IPS-18c (cell line): ENCODE results near the gene CHRNA10.
"Not testable (repeated sequence)": the region's sequence is repeated elsewhere in the genome, so short reads cannot be mapped to it uniquely, and the experiment has no call there.

Source experiments
- H3K4me3 ChIP-seq: 2 replicates; pipeline ENCODE4 v1.7.0; 2013; ENCODE audit warnings: low read depth, mild to moderate bottlenecking, low read length, moderate library complexity; ENCODE audit not compliant: insufficient read depth
- H3K9me3 ChIP-seq: one replicate; pipeline ENCODE4 v1.6.1; 2013; ENCODE audit warnings: mild to moderate bottlenecking, low read length, moderate library complexity; ENCODE audit not compliant: control insufficient read depth, insufficient read depth

Gene CHRNA10

DNA sequence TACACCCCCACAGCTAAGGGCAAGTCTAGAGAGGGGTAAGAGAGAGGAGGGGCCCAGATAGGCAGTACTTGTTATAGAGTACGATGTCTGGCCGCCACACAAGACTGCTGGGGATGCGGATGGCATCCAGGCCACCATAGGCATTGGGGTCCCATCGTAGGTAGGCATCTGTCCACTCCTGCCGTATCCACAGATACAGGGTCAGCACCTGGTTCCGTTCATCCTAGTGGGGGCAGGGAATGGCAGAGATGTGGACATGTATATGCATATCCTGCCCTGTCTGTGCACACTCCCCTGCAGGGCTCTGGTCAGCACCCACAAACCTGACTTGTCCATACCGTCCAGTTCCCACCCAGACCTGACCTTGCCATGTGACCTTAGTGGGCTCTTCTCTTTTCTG lies 2.1 kb downstream of the CHRNA10 start:
- Histone ChIP-seq H3K9me3 (no peaks in the 10 kb centered on the region), H3K4me3 (no peak overlapping the region)

GRCh38 chr11:3667149-3668035 lies 3.8 kb downstream of the CHRNA10 start:
- no peaks in the 10 kb centered on the region for H3K9me3 ChIP-seq
- H3K4me3 ChIP-seq: no peak overlapping the region

DNA sequence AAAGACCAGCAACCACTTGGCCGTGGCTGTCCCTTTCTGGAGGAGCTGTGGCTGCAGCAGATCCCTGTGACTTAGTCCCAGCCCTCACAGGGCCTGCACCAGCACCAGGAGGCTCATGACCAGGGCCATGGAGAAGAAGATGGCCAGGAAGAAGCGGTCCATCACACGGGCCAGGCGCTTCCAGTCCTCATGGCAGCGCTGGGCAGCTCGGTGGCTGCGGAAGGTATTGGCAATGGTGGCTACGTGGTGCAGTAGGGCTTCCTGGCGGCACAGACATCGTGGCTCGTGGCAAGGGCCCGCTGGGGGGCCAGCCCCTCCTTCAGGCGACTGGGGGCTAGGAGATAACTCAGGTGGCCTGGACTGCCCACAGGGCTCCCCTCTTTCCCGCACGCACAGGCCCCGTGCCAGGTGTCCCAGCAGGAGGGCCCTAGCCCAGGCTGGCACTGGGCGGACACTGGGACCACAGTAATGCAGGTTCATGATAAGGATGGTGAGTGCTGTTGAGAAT lies 5.1 kb downstream of the CHRNA10 start:
- no peak overlapping the region for H3K4me3 ChIP-seq
- H3K9me3 ChIP-seq: no peaks in the 10 kb centered on the region

- Histone ChIP-seq H3K4me3 (no peak overlapping the region), H3K9me3 (no peaks in the 10 kb centered on the region)
Measured at GRCh38 chr11:3665336-3666022, 5.7 kb downstream of the CHRNA10 start.

GRCh38 chr11:3664032-3664630 lies 7.1 kb downstream of the CHRNA10 start:
- H3K9me3 ChIP-seq: no peaks in the 10 kb centered on the region
- no peak overlapping the region for H3K4me3 ChIP-seq

DNA sequence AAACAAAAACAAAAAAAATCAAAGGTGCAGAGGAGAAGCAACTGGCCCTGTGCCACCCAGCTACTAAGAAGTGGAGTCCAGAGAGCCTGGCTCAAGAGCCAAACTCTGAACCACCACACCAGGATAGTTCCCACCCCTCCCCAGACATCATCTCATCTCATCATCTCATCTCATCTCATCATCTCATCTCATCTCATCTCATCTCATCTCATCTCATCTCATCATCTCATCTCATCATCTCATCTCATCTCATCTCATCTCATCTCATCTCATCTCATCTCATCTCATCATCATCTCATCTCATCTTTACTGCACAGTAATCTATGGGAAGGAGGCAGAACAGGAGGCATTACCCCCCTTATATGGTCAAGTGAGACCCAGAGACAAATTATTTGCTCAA lies 8.3 kb downstream of the CHRNA10 start:
- Histone ChIP-seq H3K9me3 (no peaks in the 10 kb centered on the region), H3K4me3 (no peak overlapping the region)

- H3K4me3 ChIP-seq: no peak overlapping the region
- H3K9me3 ChIP-seq: no peaks in the 10 kb centered on the region
Measured at GRCh38 chr11:3660960-3661359, 10.2 kb downstream of the CHRNA10 start.

DNA sequence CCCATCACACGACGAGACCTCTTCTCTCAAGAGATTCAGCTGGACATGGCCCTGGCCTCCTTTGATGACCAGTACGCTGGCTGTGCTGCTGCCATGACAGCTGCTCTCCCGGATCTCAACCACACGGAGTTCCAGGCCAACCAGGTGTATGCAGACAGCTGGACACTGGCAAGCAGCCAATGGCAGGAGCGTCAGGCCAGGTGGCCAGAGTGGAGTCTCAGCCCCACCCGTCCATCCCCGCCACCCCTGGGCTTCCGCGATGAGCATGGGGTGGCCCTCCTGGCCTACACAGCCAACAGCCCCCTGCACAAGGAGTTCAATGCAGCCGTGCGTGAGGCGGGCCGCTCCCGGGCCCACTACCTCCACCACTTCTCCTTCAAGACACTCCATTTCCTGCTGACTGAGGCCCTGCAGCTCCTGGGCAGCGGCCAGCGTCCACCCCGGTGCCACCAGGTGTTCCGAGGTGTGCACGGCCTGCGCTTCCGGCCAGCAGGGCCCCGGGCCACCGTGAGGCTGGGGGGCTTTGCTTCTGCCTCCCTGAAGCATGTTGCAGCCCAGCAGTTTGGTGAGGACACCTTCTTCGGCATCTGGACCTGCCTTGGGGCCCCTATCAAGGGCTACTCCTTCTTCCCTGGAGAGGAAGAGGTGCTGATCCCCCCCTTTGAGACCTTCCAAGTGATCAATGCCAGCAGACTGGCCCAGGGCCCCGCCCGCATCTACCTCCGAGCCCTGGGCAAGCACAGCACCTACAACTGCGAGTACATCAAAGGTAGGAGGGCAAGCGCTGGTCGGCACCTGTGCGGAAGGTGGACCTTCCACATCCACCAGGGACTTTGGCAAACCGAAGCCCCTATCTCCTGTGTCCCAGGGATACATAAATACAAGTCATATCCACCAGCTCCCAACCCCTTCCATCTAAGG lies 11.3 kb downstream of the CHRNA10 start:
- Histone ChIP-seq H3K4me3 (no peak overlapping the region), H3K9me3 (no peaks in the 10 kb centered on the region)

DNA sequence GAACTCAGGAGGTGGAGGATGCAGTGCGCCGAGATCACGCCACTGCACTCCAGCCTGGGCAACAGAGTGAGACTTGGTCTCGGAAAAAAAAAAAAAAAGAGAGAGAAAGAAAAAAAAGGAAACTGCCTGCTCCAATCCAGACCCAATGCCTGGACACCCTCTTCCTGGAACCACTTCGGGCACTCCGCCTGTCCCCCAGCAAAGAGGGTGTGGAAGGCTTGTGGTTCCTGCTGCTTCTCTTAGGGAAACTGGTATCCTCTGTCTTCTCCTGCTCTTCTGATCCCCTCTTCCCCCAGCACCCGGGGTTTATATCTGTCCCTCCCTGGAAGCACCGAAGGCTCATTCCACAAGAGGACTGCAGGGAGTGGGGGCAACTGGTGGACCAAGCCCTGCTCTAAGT lies 12.9 kb downstream of the CHRNA10 start:
- no peaks in the 10 kb centered on the region for H3K9me3 ChIP-seq
- H3K4me3 ChIP-seq: no peak overlapping the region

- H3K4me3 ChIP-seq, H3K9me3 ChIP-seq: not testable (repeated sequence)
Measured at GRCh38 chr11:3657331-3657730, 13.9 kb downstream of the CHRNA10 start.

GRCh38 chr11:3655547-3655946 lies 15.6 kb downstream of the CHRNA10 start:
- Histone ChIP-seq H3K4me3 (no peak overlapping the region), H3K9me3 (no peaks in the 10 kb centered on the region)

DNA sequence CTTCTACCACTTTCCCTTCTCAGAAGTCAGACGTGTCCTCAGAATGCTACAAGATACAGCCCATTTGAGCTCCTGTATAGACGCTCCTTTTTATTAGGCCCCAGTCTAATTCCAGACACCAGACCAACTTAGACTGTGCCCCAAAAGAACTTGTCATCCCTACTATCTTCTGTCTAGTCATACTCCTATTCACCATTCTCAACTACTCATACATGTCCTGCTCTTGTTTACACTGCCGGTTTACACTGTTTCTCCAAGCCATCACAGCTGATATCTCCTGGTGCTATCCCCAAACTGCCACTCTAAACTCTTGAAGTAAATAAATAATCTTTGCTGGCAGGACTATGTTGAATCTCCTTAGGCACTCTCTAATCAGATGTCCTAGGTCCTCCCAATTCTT lies 18.7 kb downstream of the CHRNA10 start:
- H3K9me3 ChIP-seq, H3K4me3 ChIP-seq: not testable (repeated sequence)

DNA sequence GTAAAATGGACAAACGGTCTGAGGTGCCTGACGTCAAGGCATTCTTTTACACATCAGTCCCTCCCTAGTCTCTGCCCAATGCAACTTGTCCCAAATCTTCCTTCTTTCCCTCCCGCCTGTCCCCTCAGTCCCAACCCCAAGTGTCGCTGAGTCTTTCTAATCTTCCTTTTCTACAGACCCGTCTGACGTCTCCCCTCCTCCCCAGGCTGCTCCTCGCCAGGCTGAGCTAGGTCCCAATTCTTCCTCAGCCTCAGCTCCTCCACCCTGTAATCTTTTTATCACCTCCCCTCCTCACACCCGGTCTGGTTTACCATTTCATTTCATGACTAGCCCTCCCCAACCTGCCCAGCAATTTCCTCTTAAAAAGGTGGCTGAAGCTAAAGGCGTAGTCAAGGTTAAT lies 21.8 kb downstream of the CHRNA10 start:
- H3K9me3 ChIP-seq: not testable (repeated sequence)

DNA sequence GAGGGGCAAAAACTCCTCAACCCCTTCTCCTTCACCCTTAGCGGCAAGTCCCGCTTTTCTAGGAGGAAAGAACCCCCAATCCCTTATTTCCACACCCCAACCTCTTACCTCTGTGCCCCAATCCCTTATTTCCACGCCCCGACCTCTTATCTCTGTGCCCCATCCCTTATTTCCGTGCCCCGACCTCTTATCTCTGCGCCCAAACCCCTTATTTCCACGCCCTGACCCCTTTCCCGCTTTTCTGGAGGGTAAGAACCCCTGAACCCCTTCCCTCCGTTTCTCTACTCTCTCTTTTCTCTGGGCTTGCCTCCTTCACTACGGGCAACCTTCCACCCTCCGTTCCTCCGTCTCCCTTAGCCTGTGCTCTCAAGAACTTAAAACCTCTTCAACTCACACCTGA lies 22.3 kb downstream of the CHRNA10 start:
- H3K9me3 ChIP-seq, H3K4me3 ChIP-seq: not testable (repeated sequence)

More for the DNA sequence above, 21.8 kb downstream of the CHRNA10 start:
- not testable (repeated sequence) for H3K4me3 ChIP-seq

DNA sequence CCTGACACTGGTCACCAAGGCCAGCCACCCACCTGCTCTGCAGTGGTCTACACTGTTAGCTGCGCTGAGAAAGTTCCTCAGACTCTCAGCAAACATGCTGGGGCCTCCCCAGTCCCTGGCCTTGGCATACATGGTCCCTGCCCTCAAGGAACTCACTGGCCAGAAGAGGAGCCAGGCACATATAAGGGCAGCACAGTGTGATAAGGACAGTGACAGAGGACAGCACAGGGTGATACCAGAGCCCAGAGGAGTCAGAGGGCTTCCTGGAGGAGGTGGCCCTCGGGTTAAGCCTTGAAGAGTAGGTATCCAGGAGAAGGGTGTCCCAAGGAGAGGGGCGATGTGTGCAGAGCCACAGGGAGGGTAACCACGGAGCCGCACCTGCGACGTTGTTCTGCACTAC lies 25.6 kb downstream of the CHRNA10 start:
- Histone ChIP-seq H3K9me3 (no peaks in the 10 kb centered on the region), H3K4me3 (no peak overlapping the region)

- no peak within 1 kb of the TSS for H3K4me3 ChIP-seq
- H3K9me3 ChIP-seq: no peaks in the 10 kb centered on the region
Measured at GRCh38 chr11:3644817-3645235, 26.4 kb downstream of the CHRNA10 start, which contains the start of gene ART1. Gene ART1 (plus strand): TSS chr11:3645128. CDS start chr11:3659214, 14,086 bp downstream.

DNA sequence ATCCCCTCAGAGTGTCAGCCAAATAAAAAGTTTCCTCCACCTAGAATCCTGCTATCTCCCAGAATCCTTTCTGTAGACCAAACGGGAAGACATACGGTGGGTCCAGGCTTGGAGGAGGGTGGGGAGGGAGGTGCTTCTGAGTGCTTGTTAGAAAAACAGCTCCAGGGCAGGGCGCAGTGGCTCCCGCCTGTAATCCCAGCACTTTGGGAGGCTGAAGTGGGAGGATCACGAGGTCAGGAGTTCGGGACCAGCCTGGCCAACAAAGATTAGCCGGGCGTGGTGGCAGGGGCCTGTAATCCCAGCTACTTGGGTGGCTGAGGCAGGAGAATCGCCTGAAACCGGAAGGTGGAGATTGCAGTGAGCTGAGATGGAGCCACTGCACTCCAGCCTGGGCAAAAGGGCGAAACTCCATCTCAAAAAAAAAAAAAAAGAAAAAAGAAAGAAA lies 28.1 kb downstream of the CHRNA10 start:
- peak overlapping the region; percentile 62; the same call in 1 of the 2 replicates for H3K4me3 ChIP-seq
- not testable (repeated sequence) for H3K9me3 ChIP-seq
